ENCODE data around the gene ADAMTS18.

ADAMTS18 gene

DNA sequence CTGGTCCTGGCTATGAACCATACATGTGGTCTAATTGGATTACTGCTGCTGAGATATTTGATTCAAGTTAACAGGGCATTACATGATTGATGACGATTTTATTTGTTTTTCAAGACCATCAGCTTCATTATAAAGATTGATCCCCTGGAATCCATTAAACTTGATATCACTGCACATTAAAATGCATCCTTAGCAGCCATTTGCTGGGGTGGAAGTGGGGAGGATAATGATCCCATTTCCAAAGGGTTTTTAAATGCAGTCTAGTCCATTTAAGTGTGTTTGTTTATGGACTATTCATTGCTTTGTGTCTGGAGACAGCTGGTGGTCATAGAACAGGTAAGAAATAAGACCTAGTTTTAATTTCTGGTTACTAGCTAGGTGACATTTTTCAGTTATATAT is 40.9 kb downstream of the ADAMTS18 start:
- DNase-seq: no peak

DNA sequence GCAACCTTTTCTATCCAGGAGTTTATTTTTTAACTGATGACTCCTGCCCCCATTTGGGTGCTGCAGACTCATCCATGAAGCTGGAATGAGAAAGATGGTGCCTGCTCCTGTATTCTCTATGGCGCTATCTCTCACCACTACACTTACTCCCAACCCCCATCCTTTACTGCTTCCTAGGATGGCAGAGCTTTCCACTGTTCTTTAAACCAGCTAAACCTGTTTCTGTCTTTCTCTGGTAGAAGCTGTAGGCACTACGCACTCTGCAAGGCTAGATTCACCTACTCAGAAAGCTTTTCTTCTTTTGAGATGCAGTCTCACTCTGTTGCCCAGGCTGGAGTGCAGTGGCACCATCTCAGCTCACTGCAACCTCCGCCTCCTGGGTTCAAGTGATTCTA is 47.0 kb downstream of the ADAMTS18 start:
- no peak for DNase-seq

DNA sequence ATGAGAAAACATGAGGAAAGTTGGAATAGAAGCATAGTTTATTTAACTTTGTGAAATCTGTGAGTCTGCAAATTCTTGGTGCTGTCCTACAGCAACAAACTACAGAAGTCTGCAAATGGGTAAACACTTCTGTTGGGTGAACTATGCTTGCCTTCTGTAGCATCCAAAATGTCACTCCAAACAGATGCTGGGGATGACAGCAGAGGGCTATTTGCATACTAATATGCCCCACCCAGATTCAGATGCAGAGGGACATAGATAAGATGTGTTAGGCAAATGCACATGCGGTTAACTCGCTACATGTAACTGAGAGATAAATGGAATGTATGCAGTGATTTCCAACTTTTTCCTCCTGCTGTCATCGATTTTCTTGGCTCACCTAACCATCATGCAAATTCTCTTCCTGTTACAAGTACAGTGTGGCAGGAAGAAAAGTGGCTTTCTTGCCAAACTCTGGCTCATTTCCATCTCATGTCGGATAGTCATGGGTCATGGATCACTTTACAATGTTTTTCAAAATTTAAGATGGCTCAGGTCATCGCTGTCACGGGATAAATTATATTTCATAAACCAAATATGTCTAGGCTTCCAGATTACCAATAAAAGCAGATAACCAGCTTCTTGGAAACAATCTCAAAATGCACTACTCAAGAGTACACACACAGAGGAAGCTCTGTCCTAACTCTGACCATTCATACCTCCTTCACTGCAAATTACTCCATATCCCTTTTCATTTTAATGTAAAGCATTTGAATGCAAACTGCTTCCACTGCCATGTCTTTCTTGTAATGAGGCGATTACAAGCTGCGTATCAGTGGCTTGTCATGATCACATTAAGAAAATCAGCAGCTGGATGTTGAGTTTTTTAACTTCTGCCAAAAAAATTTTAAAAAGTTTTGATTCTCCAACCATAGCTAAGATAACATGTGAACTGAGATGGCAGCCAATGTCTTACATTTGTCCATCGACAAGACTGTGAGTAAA is 47.7 kb downstream of the ADAMTS18 start:
- DNase-seq: no peak

DNA sequence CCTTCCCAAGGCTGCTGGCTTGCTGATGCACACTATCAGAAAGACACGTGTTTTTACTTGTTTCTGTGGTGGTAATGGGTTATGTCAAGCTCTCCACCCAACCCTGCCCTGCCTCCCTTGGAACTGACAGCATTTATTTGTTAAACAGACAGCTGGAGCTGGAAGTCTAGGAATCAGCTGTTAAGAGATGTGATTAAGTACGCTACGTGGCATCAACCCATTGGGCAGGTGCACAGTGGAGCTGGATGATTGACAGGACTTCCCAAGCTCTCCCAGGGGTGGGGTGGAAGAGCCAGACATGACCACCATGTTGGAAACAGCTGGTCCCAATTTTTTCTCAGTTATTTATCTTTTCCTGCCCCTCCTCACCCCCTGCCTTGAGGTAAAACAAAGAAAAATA is 49.4 kb downstream of the ADAMTS18 start:
- DNase-seq: no peak

DNA sequence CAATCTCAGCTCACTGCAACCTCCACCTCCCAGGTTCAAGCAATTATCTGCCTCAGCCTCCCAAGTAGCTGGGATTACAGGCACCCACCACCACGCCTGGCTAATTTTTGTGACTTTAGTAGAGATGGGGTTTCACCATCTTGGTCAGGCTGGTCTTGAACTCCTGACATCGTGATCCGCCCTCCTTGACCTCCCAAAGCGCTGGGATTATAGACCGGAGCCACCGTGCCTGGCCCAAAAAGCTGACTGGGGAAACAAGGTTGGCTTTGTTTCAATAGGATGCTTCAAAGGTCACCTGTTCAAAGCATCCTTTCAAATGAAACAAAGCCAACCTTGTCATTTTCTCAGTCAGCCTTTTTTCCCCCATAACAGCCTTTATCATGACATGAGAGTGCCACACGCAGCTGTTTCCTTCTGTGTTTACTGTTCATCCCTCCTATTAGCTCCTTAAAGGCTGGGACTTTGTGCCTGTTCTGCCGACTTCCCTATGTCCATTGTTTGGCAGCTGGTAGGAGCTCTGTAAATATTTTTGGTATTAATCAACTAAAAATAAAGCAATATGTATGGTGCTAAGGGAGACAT is 51.1 kb downstream of the ADAMTS18 start:
- DNase-seq: no peak

DNA sequence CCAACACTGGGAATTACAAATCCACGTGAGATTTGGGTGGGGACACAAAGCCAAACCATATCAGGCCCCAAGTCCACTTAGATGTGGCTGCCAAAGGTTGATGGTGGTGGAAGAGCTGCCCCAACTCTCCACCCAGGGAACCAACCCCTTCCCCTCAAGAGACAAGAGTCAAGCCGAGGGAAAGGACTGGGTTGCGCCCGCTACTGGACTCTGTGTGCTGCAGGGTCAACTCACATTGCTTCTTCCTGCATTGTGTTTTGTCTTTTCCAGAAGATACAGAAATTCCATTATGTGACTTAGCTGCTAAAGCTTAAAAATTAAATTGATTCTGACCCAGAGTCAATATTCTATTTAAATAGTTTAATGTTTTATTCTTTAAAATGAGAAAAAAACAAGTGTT is 58.5 kb downstream of the ADAMTS18 start:
- DNase-seq: no peak

DNA sequence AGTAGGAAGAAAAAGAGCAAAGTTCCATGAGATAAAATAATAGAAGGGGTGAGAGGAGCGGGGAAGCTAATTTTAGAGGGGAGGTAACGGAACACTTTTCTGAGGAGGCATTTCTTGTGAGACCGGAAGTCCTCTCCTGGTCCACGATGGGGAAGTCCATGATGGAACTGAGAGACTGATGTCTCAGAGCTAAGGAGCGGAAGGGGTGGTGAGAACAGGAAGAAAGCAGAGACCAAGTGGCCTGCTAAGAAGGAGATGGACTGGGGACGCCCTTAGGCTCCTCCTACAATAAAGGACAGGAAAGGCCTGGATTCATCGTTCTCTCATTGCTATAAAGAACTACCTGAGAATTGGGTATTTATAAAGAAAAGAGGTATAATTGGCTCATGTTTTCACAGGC is 59.4 kb downstream of the ADAMTS18 start:
- no peak for DNase-seq

DNA sequence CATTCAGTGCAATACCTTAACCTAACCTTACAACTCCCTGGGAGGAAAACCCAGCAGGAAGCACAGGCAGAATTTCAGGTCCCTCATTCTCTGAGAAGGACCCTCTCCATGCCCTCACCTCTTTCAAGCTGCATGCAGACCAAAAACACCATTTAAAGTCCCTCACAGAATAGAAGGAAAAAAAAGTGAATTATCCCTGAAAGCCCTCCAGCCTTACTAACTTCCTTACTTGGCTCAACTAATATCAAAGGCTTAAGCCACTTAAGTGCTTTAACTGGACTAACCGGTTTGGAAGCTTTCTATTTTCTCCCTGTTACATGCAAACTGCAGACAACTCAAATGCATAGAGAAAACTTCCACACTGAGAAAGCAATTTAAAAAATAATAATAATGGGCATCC is 60.5 kb downstream of the ADAMTS18 start:
- no peak for DNase-seq

DNA sequence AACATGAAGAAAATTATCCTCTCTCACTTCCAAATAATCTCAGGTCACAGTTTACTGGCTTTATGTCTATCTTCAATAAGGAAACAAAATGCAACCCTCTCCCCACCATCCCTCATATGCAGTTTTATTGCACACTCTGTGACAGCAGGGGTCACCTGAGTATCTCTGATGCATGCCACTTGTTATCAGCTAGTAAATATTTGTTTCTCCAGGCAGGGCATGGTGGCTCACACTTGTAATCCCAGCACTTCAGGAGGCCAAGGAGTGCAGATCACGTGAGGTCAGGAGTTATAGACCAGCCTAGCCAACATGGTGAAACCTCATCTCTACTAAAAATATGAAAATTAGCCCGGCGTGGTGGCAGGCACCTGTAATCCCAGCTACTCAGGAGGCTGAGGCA is 61.1 kb downstream of the ADAMTS18 start:
- DNase-seq: no peak

DNA sequence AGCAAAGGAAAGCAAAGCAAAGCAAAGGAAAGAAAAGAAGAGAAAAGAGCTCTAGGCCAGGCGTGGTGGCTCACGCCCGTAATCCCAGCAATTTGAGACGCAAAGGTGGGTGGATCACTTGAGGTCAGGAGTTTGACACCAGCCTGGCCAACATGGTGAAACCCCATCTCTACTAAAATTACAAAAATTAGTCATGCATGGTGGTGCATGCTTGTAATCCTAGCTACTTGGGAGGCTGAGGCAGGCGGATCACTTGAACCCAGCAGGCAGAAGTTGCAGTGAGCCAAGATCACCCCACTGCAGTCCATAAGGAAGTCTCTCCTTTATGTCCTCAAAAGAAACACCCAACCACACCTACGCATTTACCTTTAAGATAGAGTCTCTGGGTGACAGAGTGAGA is 70.1 kb downstream of the ADAMTS18 start:
- DNase-seq: no peak

DNA sequence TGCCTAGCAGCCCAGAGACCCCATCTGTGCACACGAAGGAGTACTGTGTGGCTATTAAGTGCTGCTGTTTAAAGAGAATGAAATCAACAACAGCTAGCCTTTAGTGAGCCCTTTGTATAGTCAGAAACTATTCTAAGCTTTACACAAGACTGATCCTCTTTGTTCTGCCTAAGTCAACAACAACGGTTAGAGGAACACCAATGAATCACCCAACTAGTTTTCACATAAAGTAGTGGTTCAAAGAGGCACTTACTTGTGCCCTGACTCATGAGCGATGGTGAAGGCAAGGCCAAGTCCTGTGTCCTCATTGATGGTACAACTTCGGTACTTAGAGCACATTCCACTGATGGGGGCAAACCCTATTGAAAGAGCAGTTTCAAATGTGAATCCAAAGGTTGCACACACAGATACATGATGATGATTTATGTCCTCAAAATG is 75.8 kb downstream of the ADAMTS18 start:
- no peak for DNase-seq

DNA sequence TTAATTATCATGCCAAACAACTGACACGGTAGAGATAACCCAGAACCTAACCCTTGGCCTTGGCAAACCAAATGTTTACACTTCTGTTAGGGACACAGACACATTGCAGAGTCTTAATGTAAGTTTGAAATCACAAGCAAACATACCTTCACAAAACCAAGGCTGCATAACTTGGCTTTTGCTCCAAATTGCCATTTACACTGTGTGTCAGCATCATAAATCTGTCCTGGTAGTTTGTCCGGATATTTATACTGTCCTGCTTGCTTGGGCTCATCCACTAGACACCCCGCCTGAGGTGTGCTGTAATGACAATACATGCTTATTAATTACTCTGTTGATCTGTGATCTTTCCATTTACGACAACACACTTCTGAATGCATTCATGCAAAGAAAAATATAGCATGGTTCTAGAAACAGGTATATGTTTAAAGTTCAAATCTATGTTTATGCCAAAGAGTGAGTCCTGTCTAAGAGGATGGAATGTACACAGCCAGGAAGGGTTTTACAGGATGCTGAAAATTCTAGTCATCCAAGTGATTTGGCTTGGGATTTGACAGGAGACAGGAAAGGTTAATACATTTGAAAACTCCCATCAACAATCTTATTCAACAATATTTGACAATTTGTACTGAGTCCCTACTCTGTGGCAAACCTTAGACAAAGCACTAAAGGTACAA is 81.1 kb downstream of the ADAMTS18 start:
- no peak for DNase-seq

DNA sequence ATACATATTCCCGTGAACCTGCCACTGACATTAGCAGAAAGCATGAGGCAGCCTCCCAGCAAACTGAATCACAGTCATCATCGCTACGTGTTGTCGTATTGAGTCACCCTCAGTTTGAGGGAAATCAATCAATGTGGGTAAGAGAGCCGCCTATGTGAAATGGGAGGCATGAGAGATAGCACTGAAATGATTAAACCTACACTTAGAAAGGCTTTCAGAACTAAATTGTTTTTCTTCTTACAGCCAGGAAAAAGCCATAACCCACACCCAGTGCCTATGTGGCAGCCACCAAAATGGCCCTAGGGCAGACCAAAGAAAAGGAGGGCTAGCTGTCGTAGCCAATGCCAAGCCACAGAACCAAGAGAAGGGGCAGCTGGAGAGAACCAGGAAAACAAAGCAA is 90.5 kb downstream of the ADAMTS18 start:
- no peak for DNase-seq

DNA sequence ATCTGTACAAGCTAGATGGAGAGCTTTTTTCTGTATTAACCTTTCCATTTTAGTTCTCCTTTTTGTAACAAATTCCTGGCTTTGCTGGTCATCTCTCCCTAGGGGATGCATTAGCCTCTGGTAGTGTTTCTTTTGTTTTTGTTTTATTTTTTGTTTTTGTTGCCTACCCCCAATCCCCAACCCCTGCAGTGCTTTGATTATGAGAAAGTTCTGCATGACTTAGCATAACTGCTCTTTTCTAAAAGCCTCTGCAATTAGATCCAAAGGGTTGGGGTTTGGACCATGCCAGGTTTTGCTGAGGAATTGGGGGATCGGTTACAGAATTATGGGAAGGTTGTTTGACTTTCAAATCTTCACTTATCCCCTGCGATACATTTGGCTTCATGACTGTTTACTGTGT is 98.2 kb downstream of the ADAMTS18 start:
- no peak for DNase-seq

DNA sequence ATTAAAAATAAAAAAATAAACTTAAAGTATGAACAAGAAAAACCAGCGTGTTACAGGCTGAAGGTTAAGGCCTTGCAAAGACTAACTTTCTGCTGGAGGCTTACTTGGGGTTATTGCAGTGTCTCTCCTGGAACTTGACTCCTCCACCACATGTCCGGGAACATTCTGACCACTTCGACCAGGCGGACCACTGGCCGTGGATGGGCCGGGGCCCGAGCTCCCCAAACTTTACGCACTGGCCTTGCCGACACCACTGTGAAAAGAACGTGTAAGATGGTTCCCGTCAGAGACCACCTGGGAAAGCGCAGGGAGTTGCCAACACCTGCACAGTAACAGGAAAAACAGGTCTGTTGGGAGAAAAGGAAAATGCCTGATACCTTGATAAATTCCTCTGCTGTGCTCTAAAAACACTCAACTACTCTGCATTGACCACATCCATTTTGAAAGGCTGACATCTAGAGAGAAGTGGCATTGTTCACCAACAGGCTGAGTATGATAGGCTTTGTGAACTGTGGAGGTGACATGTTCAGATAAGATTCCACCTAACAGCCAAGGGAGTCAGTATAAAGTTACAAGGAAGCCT is 99.1 kb downstream of the ADAMTS18 start:
- DNase-seq: no peak

DNA sequence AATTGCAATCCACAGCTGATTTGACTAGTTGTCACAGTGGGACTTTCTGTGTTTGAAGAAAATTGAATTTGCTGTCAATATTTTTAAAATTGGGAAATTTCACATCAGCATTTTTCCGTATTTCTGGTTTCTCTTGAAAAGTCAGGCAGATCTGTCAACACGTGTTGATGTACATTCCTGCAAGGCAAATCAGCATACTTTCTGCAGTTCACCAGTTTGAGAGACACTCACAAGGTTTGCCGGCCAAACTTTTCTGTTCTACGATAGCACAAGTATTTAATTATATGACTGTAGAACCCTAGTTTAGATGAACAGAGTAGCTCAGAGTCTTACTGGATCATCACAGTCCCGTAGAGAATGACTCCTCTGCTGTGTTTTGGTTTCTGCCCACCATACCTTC is 102.0 kb downstream of the ADAMTS18 start:
- DNase-seq: no peak

DNA sequence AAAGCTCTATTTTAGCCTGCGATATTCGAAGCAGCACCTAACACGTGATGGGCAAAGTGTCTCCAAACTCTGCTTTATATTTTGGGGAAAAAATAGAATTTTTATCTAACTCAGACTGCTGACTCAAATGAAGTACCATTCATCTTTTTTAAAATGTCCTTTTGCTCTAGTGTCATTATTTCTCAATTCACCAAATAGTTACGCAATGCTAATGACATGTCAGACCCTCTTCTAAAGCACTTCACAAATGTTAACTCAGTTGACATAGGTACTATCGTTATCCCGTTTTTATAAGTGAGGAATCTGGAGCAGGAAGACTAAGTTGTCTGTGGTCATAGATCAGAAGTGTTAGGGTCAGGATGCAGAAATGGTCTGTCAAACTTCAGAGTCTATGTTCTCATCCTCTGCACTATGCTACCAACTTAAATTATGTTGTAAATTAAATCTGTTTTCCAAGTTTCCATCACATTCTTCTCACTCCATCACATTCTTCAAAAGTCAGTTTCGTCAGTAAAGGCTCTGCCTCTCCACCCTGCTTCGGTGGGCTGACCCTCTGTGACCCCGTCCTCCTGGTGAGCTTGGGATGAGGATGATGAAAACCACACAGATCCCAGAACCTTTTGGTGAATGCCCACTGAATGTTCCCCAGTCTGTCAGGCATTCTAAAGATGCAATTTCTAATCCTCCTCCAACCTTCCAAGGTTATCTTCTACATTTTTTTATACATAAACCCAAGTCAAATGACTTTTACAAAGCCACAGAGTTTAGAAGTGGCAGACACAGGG is 102.8 kb downstream of the ADAMTS18 start:
- no peak for DNase-seq

DNA sequence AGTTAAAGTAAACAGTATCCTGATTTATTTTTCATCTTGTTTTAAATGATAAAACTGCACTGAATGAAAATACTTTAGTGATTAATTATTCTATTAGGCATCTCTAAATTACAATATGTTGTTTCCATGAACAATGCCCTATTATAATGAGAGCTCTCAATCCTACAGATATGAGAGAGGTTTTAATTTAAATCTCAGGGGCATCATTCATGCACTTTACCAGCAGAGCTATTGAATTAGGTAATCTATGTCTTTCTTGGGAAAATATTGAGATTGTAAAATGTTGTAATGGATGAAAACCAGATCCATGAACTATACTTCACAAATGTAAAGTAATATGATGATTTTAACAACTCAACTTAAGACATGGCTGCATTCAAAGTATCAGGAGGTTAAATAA is 103.8 kb downstream of the ADAMTS18 start:
- no peak for DNase-seq

DNA sequence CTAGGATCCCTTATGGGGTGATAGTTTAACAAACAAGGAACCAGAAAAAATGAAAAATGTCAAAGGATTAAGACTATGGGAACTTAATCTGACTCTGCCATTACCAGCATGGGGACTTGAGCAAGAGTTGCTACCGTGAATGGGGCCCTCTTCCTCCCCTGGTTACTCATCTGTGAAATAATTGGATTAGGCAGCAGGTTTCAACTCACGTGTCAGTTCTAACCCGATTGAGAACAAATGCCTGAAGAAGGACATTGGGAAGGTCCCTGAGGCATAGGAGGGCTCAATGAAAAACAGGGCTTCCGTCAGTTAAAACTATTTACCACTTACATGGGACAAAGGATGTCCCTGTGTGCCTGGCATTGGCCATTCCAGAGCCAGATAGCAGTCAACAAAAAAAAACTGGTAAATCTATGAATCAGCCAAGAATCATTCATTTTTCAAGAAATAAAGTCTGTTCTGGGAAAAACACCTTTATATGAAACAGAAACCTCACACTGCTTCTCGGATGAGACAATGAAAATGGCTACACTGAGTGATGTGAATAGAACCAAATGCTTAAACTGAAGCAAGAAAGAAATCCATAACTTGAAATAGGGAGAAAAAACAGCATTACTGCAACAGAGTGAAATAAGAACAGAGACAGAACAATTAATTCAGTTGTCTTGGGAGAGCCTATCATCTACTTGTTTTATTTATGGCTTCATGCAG is 104.3 kb downstream of the ADAMTS18 start:
- DNase-seq: no peak

DNA sequence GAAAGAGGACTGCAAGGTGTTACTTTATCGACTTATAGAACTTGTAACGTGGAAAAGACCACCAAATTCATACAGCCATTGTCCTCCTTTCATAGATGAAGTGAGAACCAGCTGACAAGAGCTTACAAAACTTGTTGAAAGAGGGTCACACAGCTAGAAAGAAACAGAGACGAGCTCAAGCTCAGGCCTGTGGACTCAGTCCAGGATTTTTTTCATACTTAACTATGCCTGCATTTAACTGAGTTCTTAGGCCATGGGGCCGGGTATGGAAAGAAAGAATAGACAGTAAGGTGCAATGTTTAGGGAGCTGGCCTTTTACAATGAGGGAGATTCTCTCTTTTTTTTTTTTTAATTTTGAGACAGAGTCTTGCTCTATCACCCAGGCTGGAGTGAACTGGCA is 106.1 kb downstream of the ADAMTS18 start:
- DNase-seq: no peak

DNA sequence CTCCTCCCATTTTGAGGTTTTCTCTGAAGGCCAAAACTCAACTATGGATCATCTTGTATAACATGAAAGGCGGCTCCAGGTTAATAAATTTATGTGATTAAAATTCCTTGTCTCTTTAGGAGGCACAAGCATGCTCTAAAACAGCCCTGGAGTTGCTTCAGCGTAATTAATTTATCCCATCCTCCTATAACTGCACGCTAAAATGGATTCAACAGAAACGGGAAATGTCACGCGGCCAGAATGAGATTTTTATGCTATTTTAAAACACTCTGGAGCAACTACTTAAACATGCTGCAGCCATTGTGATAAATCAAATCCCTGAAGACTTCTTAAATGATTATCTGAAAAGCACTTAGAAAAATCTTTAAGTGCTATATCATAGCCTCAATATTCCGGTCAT is 106.6 kb downstream of the ADAMTS18 start:
- no peak for DNase-seq

DNA sequence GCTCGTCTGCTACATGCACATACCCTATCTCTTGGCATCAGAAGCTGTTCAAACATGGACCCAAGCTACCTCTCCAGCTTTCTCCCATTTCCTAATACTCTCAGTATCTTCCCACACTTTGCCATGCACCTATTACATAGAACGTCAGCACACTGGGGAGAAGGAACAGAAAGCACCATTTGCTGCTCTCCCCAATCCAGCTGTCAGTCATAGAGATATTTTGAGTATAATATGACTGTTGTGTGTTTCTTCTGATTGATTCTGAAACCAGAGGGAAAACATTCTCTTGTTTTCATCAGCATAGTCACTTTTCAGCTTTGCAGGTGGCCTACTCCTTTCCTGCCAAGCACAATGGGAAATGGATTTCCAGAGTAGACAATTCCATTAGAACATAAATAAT is 107.1 kb downstream of the ADAMTS18 start:
- DNase-seq: no peak

All from activated CD4-positive, alpha-beta T cell treated with anti-CD3 and anti-CD28 coated beads for 1 hour (primary cell).